Left ventricle myocardium inferior (tissue), 1 donor: ENCODE results near the gene TCF7L2. TPM values are rescaled to one million over a fixed set of nuclear protein-coding genes. Genes with fewer than 3 reads are reported as not detected.

ENCODE experiments used
- DNase-seq: peaks from one replicate; pipeline ENCODE4 v3.0.0-alpha.2; 2020
- H3K27ac ChIP-seq: fragments of 200-600 bp; replicated peaks from 2 replicates; pipeline ENCODE4 v1.8.0; 2021
- H3K27me3 ChIP-seq: fragments of 200-600 bp; 2 replicates; pipeline ENCODE4 v1.8.0; 2021; ENCODE audit warnings: low read depth
- H3K36me3 ChIP-seq: fragments of 200-600 bp; 2 replicates; pipeline ENCODE4 v1.8.0; 2021
- H3K4me1 ChIP-seq: fragments of 200-600 bp; 2 replicates; pipeline ENCODE4 v1.8.0; 2021
- H3K4me3 ChIP-seq: fragments of 200-600 bp; 2 replicates; pipeline ENCODE4 v1.8.0; 2021; ENCODE audit warnings: mild to moderate bottlenecking, moderate library complexity
- H3K9me3 ChIP-seq: fragments of 200-600 bp; replicated peaks from 2 replicates; pipeline ENCODE4 v1.8.0; 2021
- intact Hi-C: fragments of 100-400 bp; cut with micrococcal nuclease; formaldehyde crosslinking; loops from one replicate; pipeline ENCODE4 v1.11.0; 2022
- total RNA-seq: library from RNA; stranded (reverse); fragmentation: NEBNext Ultra II Directional; extraction: Animal tissue kit (Norgen Biotek cat#: 25700); gene quantifications from one replicate; pipeline ENCODE4 v1.2.1, GENCODE V29; 2021
- TF ChIP-seq, protein P1 (sequence below): fragments of 200-600 bp; IDR thresholded peaks from 2 replicates; pipeline ENCODE4 v1.8.0; 2021; ENCODE audit warnings: antibody characterized with exemption, mild to moderate bottlenecking, borderline replicate concordance
- donor health status: DM: no; HTN: yes; CAD: no; lungs with severe emphysema.

TCF7L2 gene
- total RNA-seq, 1 donor from 2014 or later = 8.9 TPM

DNA sequence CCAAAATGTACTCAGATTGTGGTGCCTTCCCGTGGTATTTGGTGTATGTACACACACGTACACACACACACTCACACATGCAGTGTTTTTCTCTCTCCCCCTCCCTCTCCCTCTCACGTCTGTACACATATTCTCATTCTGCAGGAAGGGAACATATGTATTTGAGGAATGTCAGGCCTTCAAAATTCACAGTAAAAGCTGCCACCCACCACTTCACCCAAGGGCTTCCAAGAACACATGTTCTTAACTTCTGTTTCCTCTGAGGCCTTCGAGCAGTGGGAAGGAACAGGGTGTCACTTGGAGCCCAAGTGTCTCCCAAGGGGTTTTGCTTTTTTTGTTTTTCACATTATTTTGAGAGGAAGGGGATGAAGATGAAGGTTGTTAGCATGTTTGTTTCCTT, 198.9 kb downstream of the TCF7L2 start:
- Histone ChIP-seq H3K4me3 (no peak overlapping the region), H3K4me1 (no peaks in the 10 kb centered on the region), H3K9me3 (no peaks in the 10 kb centered on the region), H3K27ac (peak overlapping the region; percentile 23), H3K36me3 (peaks cover 85% of the 10 kb centered on the region), H3K27me3 (no peaks in the 10 kb centered on the region)
- no peak for DNase-seq
- TF ChIP-seq, protein P1, sequence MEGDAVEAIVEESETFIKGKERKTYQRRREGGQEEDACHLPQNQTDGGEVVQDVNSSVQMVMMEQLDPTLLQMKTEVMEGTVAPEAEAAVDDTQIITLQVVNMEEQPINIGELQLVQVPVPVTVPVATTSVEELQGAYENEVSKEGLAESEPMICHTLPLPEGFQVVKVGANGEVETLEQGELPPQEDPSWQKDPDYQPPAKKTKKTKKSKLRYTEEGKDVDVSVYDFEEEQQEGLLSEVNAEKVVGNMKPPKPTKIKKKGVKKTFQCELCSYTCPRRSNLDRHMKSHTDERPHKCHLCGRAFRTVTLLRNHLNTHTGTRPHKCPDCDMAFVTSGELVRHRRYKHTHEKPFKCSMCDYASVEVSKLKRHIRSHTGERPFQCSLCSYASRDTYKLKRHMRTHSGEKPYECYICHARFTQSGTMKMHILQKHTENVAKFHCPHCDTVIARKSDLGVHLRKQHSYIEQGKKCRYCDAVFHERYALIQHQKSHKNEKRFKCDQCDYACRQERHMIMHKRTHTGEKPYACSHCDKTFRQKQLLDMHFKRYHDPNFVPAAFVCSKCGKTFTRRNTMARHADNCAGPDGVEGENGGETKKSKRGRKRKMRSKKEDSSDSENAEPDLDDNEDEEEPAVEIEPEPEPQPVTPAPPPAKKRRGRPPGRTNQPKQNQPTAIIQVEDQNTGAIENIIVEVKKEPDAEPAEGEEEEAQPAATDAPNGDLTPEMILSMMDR = no peak
- intact Hi-C loops = no loop called here

DNA sequence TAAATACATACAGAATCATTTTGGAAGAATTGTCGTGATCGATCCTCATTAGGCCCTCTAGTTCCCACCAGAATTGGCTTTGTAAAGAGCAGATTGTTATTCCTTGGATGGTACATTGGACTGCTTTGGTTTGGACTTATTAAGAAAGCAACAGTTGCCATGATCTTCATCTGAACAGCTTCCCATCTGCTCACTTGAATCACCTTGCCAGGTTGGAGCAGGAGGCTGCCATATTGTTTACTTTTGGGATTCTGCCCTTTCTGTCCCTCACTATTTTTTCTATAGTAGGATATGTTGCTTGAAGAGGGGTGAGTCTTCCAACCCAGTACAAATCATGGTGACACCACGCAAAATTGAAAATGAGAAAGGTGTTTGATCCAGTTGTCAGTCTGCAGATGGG, 199.6 kb downstream of the TCF7L2 start:
- no peaks in the 10 kb centered on the region for H3K4me1 ChIP-seq
- no peaks in the 10 kb centered on the region for H3K27me3 ChIP-seq
- H3K9me3 ChIP-seq = no peaks in the 10 kb centered on the region
- TF ChIP-seq, protein P1 = no peak
- no peak overlapping the region for H3K27ac ChIP-seq
- H3K36me3 ChIP-seq = peaks cover 87% of the 10 kb centered on the region
- DNase-seq = no peak
- intact Hi-C loops = no loop called here
- no peak overlapping the region for H3K4me3 ChIP-seq

DNA sequence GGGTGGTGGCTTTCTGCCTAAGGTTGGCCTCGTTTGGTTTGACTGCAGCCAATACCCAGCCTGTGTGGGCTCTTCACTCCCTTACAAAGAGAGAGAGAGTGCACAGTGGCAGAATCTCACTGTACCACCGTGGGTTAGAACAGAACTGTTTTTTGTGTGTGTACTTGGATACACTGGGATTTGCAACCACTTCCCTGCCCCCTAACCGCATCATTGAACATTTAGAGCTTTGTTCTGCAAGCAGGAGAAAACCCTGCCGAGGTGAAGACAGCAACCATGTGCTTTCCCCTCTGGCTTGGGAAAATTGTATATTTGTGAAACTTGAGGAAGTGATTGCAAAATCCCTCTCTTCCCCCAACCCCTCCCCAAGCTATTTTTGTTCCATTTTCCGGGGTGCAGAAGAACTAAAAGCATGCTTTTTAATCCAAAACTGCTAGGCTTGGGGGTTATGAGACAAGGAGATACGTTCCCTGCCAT, 201.2 kb downstream of the TCF7L2 start:
- TF ChIP-seq, protein P1 = no peak
- intact Hi-C loops = no loop called here
- no peaks in the 10 kb centered on the region for H3K27me3 ChIP-seq
- no peaks in the 10 kb centered on the region for H3K9me3 ChIP-seq
- peaks cover 85% of the 10 kb centered on the region for H3K36me3 ChIP-seq
- H3K27ac ChIP-seq = peak overlapping the region; percentile 11
- no peak for DNase-seq
- H3K4me3 ChIP-seq = no peak overlapping the region
- H3K4me1 ChIP-seq = no peaks in the 10 kb centered on the region

DNA sequence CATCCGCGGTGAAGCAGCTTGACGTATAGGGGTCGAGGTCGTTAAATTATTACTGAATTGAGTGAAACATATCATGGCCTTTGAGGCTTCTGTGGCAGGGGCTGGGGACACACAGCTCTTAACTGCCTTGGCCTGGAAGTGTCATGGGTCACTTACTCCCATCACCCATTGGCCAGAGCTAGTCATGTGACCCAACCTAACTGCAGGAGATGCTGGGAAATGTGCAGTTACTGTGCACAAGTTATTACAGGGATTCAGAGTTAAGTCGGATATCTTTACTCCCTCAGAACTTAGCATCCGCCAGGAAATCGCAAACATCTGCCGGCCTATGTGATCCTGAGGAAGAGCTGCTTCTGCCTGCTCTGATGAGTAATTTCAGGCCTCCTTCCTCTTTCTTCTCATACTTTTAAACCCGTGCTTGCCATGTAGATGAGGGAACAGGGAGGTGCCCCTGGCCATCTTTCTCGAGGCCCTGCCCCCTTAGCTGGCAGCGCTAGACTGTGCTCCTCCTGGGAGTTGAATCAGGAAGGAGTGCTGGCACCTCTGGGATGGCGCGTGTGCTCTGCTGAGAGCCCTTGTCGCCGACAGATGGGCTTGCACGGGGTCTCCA, 203.6 kb downstream of the TCF7L2 start:
- no peak overlapping the region for H3K4me3 ChIP-seq
- DNase-seq = no peak
- H3K36me3 ChIP-seq = peaks cover 86% of the 10 kb centered on the region
- no peaks in the 10 kb centered on the region for H3K27me3 ChIP-seq
- H3K4me1 ChIP-seq = no peaks in the 10 kb centered on the region
- intact Hi-C loops = no loop called here
- no peak overlapping the region for H3K27ac ChIP-seq
- TF ChIP-seq, protein P1 = no peak
- H3K9me3 ChIP-seq = no peaks in the 10 kb centered on the region

DNA sequence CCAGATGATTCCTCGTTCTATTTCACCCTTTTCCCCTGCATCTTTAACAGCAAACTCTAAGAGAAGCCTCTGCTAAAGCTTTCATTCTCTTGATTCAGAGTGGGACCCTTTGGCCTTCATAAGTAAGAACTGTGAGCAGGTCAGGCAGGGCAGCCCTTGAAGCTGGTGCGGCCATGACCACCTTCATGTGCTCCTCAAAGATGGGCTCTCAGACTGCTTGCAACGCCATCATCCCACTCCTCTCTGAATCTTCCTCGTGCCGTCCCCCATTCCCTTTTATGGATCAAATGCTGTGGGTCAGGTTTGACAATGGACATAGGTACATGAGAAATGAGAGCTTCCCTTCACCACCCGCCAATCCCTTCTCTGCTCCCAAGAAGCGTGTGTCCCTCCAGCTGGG, 207.4 kb downstream of the TCF7L2 start:
- TF ChIP-seq, protein P1 = no peak
- Histone ChIP-seq H3K4me1 (no peaks in the 10 kb centered on the region), H3K27ac (no peak overlapping the region), H3K4me3 (no peak overlapping the region), H3K9me3 (no peaks in the 10 kb centered on the region), H3K27me3 (no peaks in the 10 kb centered on the region), H3K36me3 (peaks cover 90% of the 10 kb centered on the region)
- intact Hi-C loops = no loop called here
- DNase-seq = no peak
